Smooth muscle cell (in vitro differentiated cells): ENCODE data around the gene LRRK2. TPM values are rescaled to one million over a fixed set of nuclear protein-coding genes. Genes with fewer than 3 reads are reported as not detected.

Experiments
- DNase-seq: peaks from one replicate; lab custom pipeline; 2025; ENCODE audit not compliant: unreplicated experiment; lab: John Stamatoyannopoulos, UW
- H2AFZ ChIP-seq: fragments of 200-600 bp; sonication (generic); 2 replicates; pipeline ENCODE4 v1.6.0; 2016; ENCODE audit warnings: antibody characterized with exemption, low read depth, mild to moderate bottlenecking
- H3F3A ChIP-seq: fragments of 200-600 bp; sonication (generic); 2 replicates; pipeline ENCODE4 v1.6.0; 2017; ENCODE audit warnings: antibody characterized with exemption, low read depth
- H3K27ac ChIP-seq: fragments of 200-600 bp; sonication (generic); 2 replicates; pipeline ENCODE4 v1.5.1; 2016; ENCODE audit warnings: low read depth, mild to moderate bottlenecking
- H3K27me3 ChIP-seq: fragments of 200-600 bp; sonication (generic); 2 replicates; pipeline ENCODE4 v1.6.1; 2016; ENCODE audit warnings: low read depth, mild to moderate bottlenecking
- H3K36me3 ChIP-seq: fragments of 200-600 bp; sonication (generic); 2 replicates; pipeline ENCODE4 v1.5.1; 2016; ENCODE audit warnings: low read depth
- H3K4me1 ChIP-seq: fragments of 200-600 bp; sonication (generic); 2 replicates; pipeline ENCODE4 v1.5.1; 2016; ENCODE audit warnings: low read depth
- H3K4me2 ChIP-seq: fragments of 200-600 bp; sonication (generic); 2 replicates; pipeline ENCODE4 v1.6.0; 2016; ENCODE audit warnings: mild to moderate bottlenecking
- H3K4me3 ChIP-seq: fragments of 200-600 bp; sonication (generic); 2 replicates; pipeline ENCODE4 v1.5.1; 2016; ENCODE audit warnings: mild to moderate bottlenecking
- H3K79me2 ChIP-seq: fragments of 200-600 bp; sonication (generic); 2 replicates; pipeline ENCODE4 v1.6.0; 2016; ENCODE audit warnings: low read depth, mild to moderate bottlenecking
- H3K9ac ChIP-seq: fragments of 200-600 bp; sonication (generic); 2 replicates; pipeline ENCODE4 v1.6.0; 2016; ENCODE audit warnings: low read depth
- H3K9me3 ChIP-seq: fragments of 200-600 bp; sonication (generic); replicated peaks from 2 replicates; pipeline ENCODE4 v1.5.1; 2016; ENCODE audit warnings: low read depth
- H4K20me1 ChIP-seq: fragments of 200-600 bp; sonication (generic); 2 replicates; pipeline ENCODE4 v1.6.0; 2016; ENCODE audit warnings: low read depth
- CTCF ChIP-seq: fragments of 200-600 bp; sonication (generic); IDR thresholded peaks from 2 replicates; pipeline ENCODE4 v1.5.1; 2017; ENCODE audit warnings: borderline replicate concordance, mild to moderate bottlenecking, antibody characterized with exemption; ENCODE audit not compliant: insufficient read depth, poor library complexity, severe bottlenecking
- WGBS: methylation state at CpG from one replicate; pipeline ENCODE4 v1.1.7; 2016; ENCODE audit warnings: low lambda C conversion rate; 5-methylcytosine and 5-hydroxymethylcytosine counted together
- polyA plus RNA-seq: library from polyadenylated mRNA; unstranded; fragments of >200 nt; fragmentation: Nextera tagmentation; extraction: Ambion mirVana; gene quantifications from 2 replicates; pipeline ENCODE4 v1.2.1, GENCODE V29; 2016
- total RNA-seq: library from RNA; depleted of rRNA; stranded (reverse); fragments of >200 nt; gene quantifications from 2 replicates; pipeline ENCODE4 v1.2.3, GENCODE V29; 2014

The LRRK2 gene
- total and polyA plus RNA-seq, 2 experiments from 2014 or later, result not detected

- DNase-seq, result no peak
- no peak overlapping the region for H3K4me3 ChIP-seq
- no peak overlapping the region for H3K4me2 ChIP-seq
- WGBS, result 91% methylated on average over 2 of the region's 2 CpGs
- H4K20me1 ChIP-seq, result no peaks in the 10 kb centered on the region
- H3K9ac ChIP-seq, result no peak overlapping the region
- no peaks in the 10 kb centered on the region for H3K9me3 ChIP-seq
- H3K27me3 ChIP-seq, result peaks cover 30% of the 10 kb centered on the region
- no peak overlapping the region for H2AFZ ChIP-seq
- no peaks in the 10 kb centered on the region for H3F3A ChIP-seq
- H3K4me1 ChIP-seq, result no peaks in the 10 kb centered on the region
- H3K27ac ChIP-seq, result no peak overlapping the region
- TF ChIP-seq CTCF, result no peak
- no peaks in the 10 kb centered on the region for H3K36me3 ChIP-seq
- H3K79me2 ChIP-seq, result no peaks in the 10 kb centered on the region
Measured at GRCh38 chr12:40222247-40222646, 2.5 kb upstream of the LRRK2 start.

GRCh38 chr12:40223646-40224045 is 1.2 kb upstream of the LRRK2 start:
- H3K4me1 ChIP-seq, result no peaks in the 10 kb centered on the region
- no peak overlapping the region for H3K27ac ChIP-seq
- H3K4me3 ChIP-seq, result no peak overlapping the region
- peak overlapping the region; percentile 98 for H3K4me2 ChIP-seq
- no peaks in the 10 kb centered on the region for H3K79me2 ChIP-seq
- no peak for DNase-seq
- TF ChIP-seq CTCF, result no peak
- peaks cover 30% of the 10 kb centered on the region for H3K27me3 ChIP-seq
- no peak overlapping the region for H3K9ac ChIP-seq
- no peak overlapping the region for H2AFZ ChIP-seq
- no peaks in the 10 kb centered on the region for H3K9me3 ChIP-seq
- H3F3A ChIP-seq, result no peaks in the 10 kb centered on the region
- no peaks in the 10 kb centered on the region for H3K36me3 ChIP-seq
- H4K20me1 ChIP-seq, result no peaks in the 10 kb centered on the region

- peak overlapping the region; percentile 87 for H3K4me3 ChIP-seq
- no peaks in the 10 kb centered on the region for H4K20me1 ChIP-seq
- no peaks in the 10 kb centered on the region for H3F3A ChIP-seq
- no peaks in the 10 kb centered on the region for H3K36me3 ChIP-seq
- H3K27ac ChIP-seq, result no peak overlapping the region
- H3K79me2 ChIP-seq, result no peaks in the 10 kb centered on the region
- WGBS, result 61% methylated on average over 12 of the region's 12 CpGs
- H3K9me3 ChIP-seq, result no peaks in the 10 kb centered on the region
- no peak overlapping the region for H3K9ac ChIP-seq
- TF ChIP-seq CTCF, result no peak
- no peak for DNase-seq
- no peaks in the 10 kb centered on the region for H3K4me1 ChIP-seq
- peak overlapping the region; percentile 91 for H2AFZ ChIP-seq
- H3K4me2 ChIP-seq, result peak overlapping the region; percentile 98
- H3K27me3 ChIP-seq, result peaks cover 30% of the 10 kb centered on the region
Measured at GRCh38 chr12:40225337-40225983, 663 bp downstream of the LRRK2 start.

GRCh38 chr12:40225984-40226602 is 1.3 kb downstream of the LRRK2 start:
- no peak overlapping the region for H3K9ac ChIP-seq
- no peaks in the 10 kb centered on the region for H4K20me1 ChIP-seq
- H3F3A ChIP-seq, result no peaks in the 10 kb centered on the region
- no peaks in the 10 kb centered on the region for H3K79me2 ChIP-seq
- TF ChIP-seq CTCF, result no peak
- H3K9me3 ChIP-seq, result no peaks in the 10 kb centered on the region
- no peak overlapping the region for H3K4me2 ChIP-seq
- H3K36me3 ChIP-seq, result no peaks in the 10 kb centered on the region
- DNase-seq, result no peak
- 62% methylated on average over 1 of the region's 1 CpG for WGBS
- H3K27ac ChIP-seq, result no peak overlapping the region
- no peak overlapping the region for H3K4me3 ChIP-seq
- H2AFZ ChIP-seq, result no peak overlapping the region
- peaks cover 30% of the 10 kb centered on the region for H3K27me3 ChIP-seq
- H3K4me1 ChIP-seq, result no peaks in the 10 kb centered on the region
